CD4-positive, alpha-beta T cell treated with Interleukin-6 for 4 hours (primary cell): ENCODE measurements around the gene CBFA2T2.
A peak's percentile ranks its signal among the peaks of the same experiment; 100 is the strongest.
"Not testable (repeated sequence)": the region's sequence is repeated elsewhere in the genome, so short reads cannot be mapped to it uniquely, and the experiment has no call there.

Experiments used
- DNase-seq: peaks from one replicate; pipeline ENCODE4 v3.0.0-alpha.2; 2020; ENCODE audit warnings: mixed read lengths

The CBFA2T2 gene

GRCh38 chr20:33685328-33686099, 195.6 kb downstream of the CBFA2T2 start:
- peak; percentile 60 for DNase-seq

GRCh38 chr20:33686100-33686983, 196.4 kb downstream of the CBFA2T2 start, which contains the start of gene E2F1:
Gene E2F1, minus strand, starts transcription at chr20:33686385. Its CDS starts 121 bp downstream, at chr20:33686264.
- peak; percentile 97 for DNase-seq

- no peak for DNase-seq
Observed at GRCh38 chr20:33686984-33687366, 197.1 kb downstream of the CBFA2T2 start.

- no peak for DNase-seq
Observed at GRCh38 chr20:33687370-33687915, 197.5 kb downstream of the CBFA2T2 start.

GRCh38 chr20:33687993-33688937, 198.4 kb downstream of the CBFA2T2 start:
- DNase-seq = no peak

GRCh38 chr20:33688938-33689424, 199.1 kb downstream of the CBFA2T2 start:
- no peak for DNase-seq

- no peak for DNase-seq
Observed at GRCh38 chr20:33689493-33689892, 199.6 kb downstream of the CBFA2T2 start.

- DNase-seq = peak; percentile 80
Observed at GRCh38 chr20:33689973-33690372, 200.1 kb downstream of the CBFA2T2 start.

GRCh38 chr20:33693289-33693688, 203.4 kb downstream of the CBFA2T2 start:
- no peak for DNase-seq

GRCh38 chr20:33693741-33694638, 204.1 kb downstream of the CBFA2T2 start:
- DNase-seq = no peak

- DNase-seq = no peak
Observed at GRCh38 chr20:33694639-33695012, 204.7 kb downstream of the CBFA2T2 start.

GRCh38 chr20:33696448-33696847, 206.6 kb downstream of the CBFA2T2 start:
- no peak for DNase-seq

- no peak for DNase-seq
Observed at GRCh38 chr20:33697129-33697528, 207.2 kb downstream of the CBFA2T2 start.

GRCh38 chr20:33698966-33699365, 209.1 kb downstream of the CBFA2T2 start:
- not testable (repeated sequence) for DNase-seq
